ENCODE results near the gene MAP4K4.
A peak's percentile ranks its signal among the peaks of the same experiment; 100 is the strongest.
"Not testable (repeated sequence)": the region's sequence is repeated elsewhere in the genome, so short reads cannot be mapped to it uniquely, and the experiment has no call there.

Gene MAP4K4

GRCh38 chr2:101930847-101931246, 233.3 kb downstream of the MAP4K4 start:
- no peaks in the 10 kb centered on the region for H3K27me3 ChIP-seq (ENCODE audit: insufficient read depth, insufficient read length)
- no peak overlapping the region for H3K9ac ChIP-seq (ENCODE audit: insufficient read length, low read depth)
- no peaks in the 10 kb centered on the region for H3K36me3 ChIP-seq (ENCODE audit: insufficient read depth, insufficient read length, low read length)
- no peak for TF ChIP-seq ZNF274 (IDR thresholded peaks at IDR 0.05; ENCODE audit: low read depth, low read length)
- TF ChIP-seq YY1 (IDR thresholded peaks at IDR 0.05; ENCODE audit: insufficient read depth, insufficient read length), result no peak
- TF ChIP-seq SUZ12 (IDR thresholded peaks at IDR 0.05; ENCODE audit: extremely low read depth, insufficient read depth, insufficient read length), result no peak
- no peak for DNase-seq (ENCODE audit: low read depth, low spot score)
- H3K4me3 ChIP-seq (ENCODE audit: insufficient read length, low read depth), result no peak overlapping the region
- no peaks in the 10 kb centered on the region for H3K4me1 ChIP-seq (ENCODE audit: insufficient read depth, insufficient read length)
- peaks cover 65% of the 10 kb centered on the region for H3K9me3 ChIP-seq (ENCODE audit: insufficient read depth, low read length)

GRCh38 chr2:101931402-101931801, 233.9 kb downstream of the MAP4K4 start:
- Histone ChIP-seq H3K9me3 (ENCODE audit: insufficient read depth, low read length) (peaks cover 62% of the 10 kb centered on the region), H3K27me3 (ENCODE audit: insufficient read depth, insufficient read length) (no peaks in the 10 kb centered on the region), H3K4me3 (ENCODE audit: insufficient read length, low read depth) (no peak overlapping the region), H3K4me1 (ENCODE audit: insufficient read depth, insufficient read length) (no peaks in the 10 kb centered on the region), H3K9ac (ENCODE audit: insufficient read length, low read depth) (no peak overlapping the region), H3K36me3 (ENCODE audit: insufficient read depth, insufficient read length, low read length) (no peaks in the 10 kb centered on the region)
- TF ChIP-seq SUZ12 (IDR thresholded peaks at IDR 0.05; ENCODE audit: extremely low read depth, insufficient read depth, insufficient read length) (no peak), ZNF274 (IDR thresholded peaks at IDR 0.05; ENCODE audit: low read depth, low read length) (no peak), YY1 (IDR thresholded peaks at IDR 0.05; ENCODE audit: insufficient read depth, insufficient read length) (no peak)
- no peak for DNase-seq (ENCODE audit: low read depth, low spot score)

DNA sequence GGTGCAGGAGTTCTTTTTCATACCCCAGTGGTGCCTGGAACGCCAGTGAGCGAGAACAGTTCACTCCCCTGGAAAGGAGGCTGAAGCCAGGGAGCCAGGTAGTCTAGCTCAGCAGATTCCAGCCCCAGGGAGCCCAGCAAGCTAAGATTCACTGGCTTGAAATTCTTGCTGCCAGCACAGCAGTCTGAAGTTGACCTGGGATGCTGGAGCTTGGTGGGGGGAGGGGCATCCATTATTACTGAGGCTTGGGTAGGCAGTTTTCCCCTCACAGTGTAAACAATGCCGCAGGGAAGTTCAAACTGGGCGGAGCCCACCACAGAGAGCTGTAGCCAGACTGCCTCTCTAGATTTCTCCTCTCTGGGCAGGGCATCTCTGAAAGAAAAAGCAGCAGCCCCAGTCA, 238.3 kb downstream of the MAP4K4 start:
- H3K9ac ChIP-seq (ENCODE audit: insufficient read length, low read depth); H3K36me3 ChIP-seq (ENCODE audit: insufficient read depth, insufficient read length, low read length); H3K4me1 ChIP-seq (ENCODE audit: insufficient read depth, insufficient read length); H3K4me3 ChIP-seq (ENCODE audit: insufficient read length, low read depth); H3K27me3 ChIP-seq (ENCODE audit: insufficient read depth, insufficient read length): not testable (repeated sequence)
- peak; percentile 65 for DNase-seq (ENCODE audit: low read depth, low spot score)
- peaks cover 42% of the 10 kb centered on the region for H3K9me3 ChIP-seq (ENCODE audit: insufficient read depth, low read length)

- no peak for DNase-seq (ENCODE audit: low read depth, low spot score)
- Histone ChIP-seq H3K9ac (ENCODE audit: insufficient read length, low read depth) (no peak overlapping the region), H3K4me3 (ENCODE audit: insufficient read length, low read depth) (no peak overlapping the region), H3K36me3 (ENCODE audit: insufficient read depth, insufficient read length, low read length) (no peaks in the 10 kb centered on the region), H3K27me3 (ENCODE audit: insufficient read depth, insufficient read length) (no peaks in the 10 kb centered on the region), H3K9me3 (ENCODE audit: insufficient read depth, low read length) (peaks cover 11% of the 10 kb centered on the region; the same call in 1 of the 2 replicates), H3K4me1 (ENCODE audit: insufficient read depth, insufficient read length) (no peaks in the 10 kb centered on the region)
- TF ChIP-seq YY1 (IDR thresholded peaks at IDR 0.05; ENCODE audit: insufficient read depth, insufficient read length) (no peak), SUZ12 (IDR thresholded peaks at IDR 0.05; ENCODE audit: extremely low read depth, insufficient read depth, insufficient read length) (no peak), ZNF274 (IDR thresholded peaks at IDR 0.05; ENCODE audit: low read depth, low read length) (no peak)
Observed at GRCh38 chr2:101942851-101943250, 245.3 kb downstream of the MAP4K4 start.
